Pulmonary artery endothelial cell (primary cell): Measurements from ENCODE around the gene GPR31. TPM values are rescaled to one million over a fixed set of nuclear protein-coding genes. Genes with fewer than 3 reads are reported as not detected.

Experiments used
- DNase-seq: peaks from one replicate; pipeline ENCODE4 v3.0.0-alpha.2; 2011; ENCODE audit warnings: low read depth, low spot score
- total RNA-seq: library from RNA; depleted of rRNA; stranded (reverse); fragments of >200 nt; gene quantifications from 2 replicates; pipeline ENCODE4 v1.2.3, GENCODE V29; 2014

Gene GPR31
- total RNA-seq, 1 donor from 2014 or later = not detected

GRCh38 chr6:167119670-167120582 is 37.9 kb downstream of the GPR31 start:
- DNase-seq = no peak

GRCh38 chr6:167118839-167119238 is 38.9 kb downstream of the GPR31 start:
- DNase-seq = no peak

- DNase-seq = no peak
Measured at GRCh38 chr6:167118006-167118405, 39.8 kb downstream of the GPR31 start.

- DNase-seq = no peak
Measured at GRCh38 chr6:167116838-167117228, 40.9 kb downstream of the GPR31 start.

- DNase-seq = no peak
Measured at GRCh38 chr6:167116109-167116837, 41.5 kb downstream of the GPR31 start.

GRCh38 chr6:167115054-167115453 is 42.7 kb downstream of the GPR31 start:
- no peak for DNase-seq

GRCh38 chr6:167113935-167114910 is 43.6 kb downstream of the GPR31 start:
- DNase-seq = no peak

- no peak for DNase-seq
Measured at GRCh38 chr6:167113047-167113754, 44.6 kb downstream of the GPR31 start.

- DNase-seq = no peak
Measured at GRCh38 chr6:167112421-167112820, 45.4 kb downstream of the GPR31 start.

GRCh38 chr6:167111597-167111996 is 46.2 kb downstream of the GPR31 start:
- no peak for DNase-seq

- no peak for DNase-seq
Measured at GRCh38 chr6:167109651-167110050, 48.1 kb downstream of the GPR31 start.

GRCh38 chr6:167108278-167108677 is 49.5 kb downstream of the GPR31 start:
- no peak for DNase-seq

- DNase-seq = no peak
Measured at GRCh38 chr6:167107787-167108186, 50.0 kb downstream of the GPR31 start.

GRCh38 chr6:167106406-167106805 is 51.4 kb downstream of the GPR31 start:
- DNase-seq = no peak

Other genes starting within 250 kb of the GPR31 start
- 8.5 and 15.4 TPM in 2 replicates for gene RNASET2, start 201.4 kb downstream of the GPR31 start, total RNA-seq
- gene CEP43, start 158.6 kb downstream of the GPR31 start, total RNA-seq = 11.1 and 25.0 TPM in 2 replicates
- not detected in 2 replicates for gene CCR6, start 34.9 kb downstream of the GPR31 start, total RNA-seq
- gene UNC93A, start 133.3 kb upstream of the GPR31 start, total RNA-seq = not detected in 2 replicates
- gene TTLL2, start 167.1 kb upstream of the GPR31 start, total RNA-seq = not detected in 2 replicates